Activated B cell treated with CpG ODN at 0.5 μM for 24 hours (primary cell): ENCODE measurements around the gene BSND. TPM values are rescaled to one million over a fixed set of nuclear protein-coding genes. Genes with fewer than 3 reads are reported as not detected.
A peak's percentile ranks its signal among the peaks of the same experiment; 100 is the strongest.
"Not testable (repeated sequence)": the region's sequence is repeated elsewhere in the genome, so short reads cannot be mapped to it uniquely, and the experiment has no call there.

Experiments used
- ATAC-seq: fragments of 200-7000 bp; cut with Tn5 transposase; one replicate; pipeline ENCODE4 v1.10.0; 2021; ENCODE audit warnings: low read depth, mild to moderate bottlenecking, moderate library complexity
- CTCF ChIA-PET: fragments of 350-600 bp; sonication (Branson Sonifier 250); formaldehyde crosslinking; loops from one replicate; lab custom pipeline; 2021; ENCODE audit warnings: antibody characterized with exemption; lab: Charles Lee
- POLR2A ChIA-PET: fragments of 350-600 bp; sonication (Branson Sonifier 250); formaldehyde crosslinking; loops from one replicate; lab custom pipeline; 2021; ENCODE audit warnings: antibody characterized with exemption; lab: Charles Lee
- DNase-seq: peaks from one replicate; pipeline ENCODE4 v3.0.0; 2022
- H3K27ac Mint-ChIP-seq: one replicate; pipeline ENCODE4 v1.8.0; 2020; ENCODE audit warnings: mixed read lengths
- H3K27me3 Mint-ChIP-seq: one replicate; pipeline ENCODE4 v1.8.0; 2021; ENCODE audit warnings: mixed read lengths
- H3K36me3 Mint-ChIP-seq: one replicate; pipeline ENCODE4 v1.8.0; 2021; ENCODE audit warnings: low read depth, mixed read lengths
- H3K4me1 Mint-ChIP-seq: one replicate; pipeline ENCODE4 v1.8.0; 2021; ENCODE audit warnings: mixed read lengths
- H3K4me3 Mint-ChIP-seq: one replicate; pipeline ENCODE4 v1.8.0; 2020; ENCODE audit warnings: mild to moderate bottlenecking, mixed read lengths
- H3K9me3 Mint-ChIP-seq: one replicate; pipeline ENCODE4 v1.8.0; 2020; ENCODE audit warnings: mixed read lengths
- CTCF ChIP-seq: fragments of 200-600 bp; IDR thresholded peaks from one replicate; pipeline ENCODE4 v1.8.0; 2022; ENCODE audit warnings: antibody characterized with exemption, mild to moderate bottlenecking
- intact Hi-C: fragments of 100-400 bp; cut with micrococcal nuclease; formaldehyde crosslinking; loops from one replicate; pipeline ENCODE4 v1.15.1; 2024
- total RNA-seq: library from RNA; stranded (reverse); gene quantifications from 2 replicates; pipeline ENCODE4 v1.2.3, GENCODE V29; 2022

Gene BSND
- total RNA-seq, 1 donor from 2014 or later, result not detected

GRCh38 chr1:55015731-55016620, 17.2 kb downstream of the BSND start:
- no peaks in the 10 kb centered on the region for H3K4me1 Mint-ChIP-seq
- no peak overlapping the region for H3K27ac Mint-ChIP-seq
- POLR2A ChIA-PET, result no interaction called here
- H3K4me3 Mint-ChIP-seq, result no peak overlapping the region
- DNase-seq (no peak), ATAC-seq (no peak)
- no peak for TF ChIP-seq CTCF
- no peaks in the 10 kb centered on the region for H3K9me3 Mint-ChIP-seq
- intact Hi-C loops, result no loop called here
- no peaks in the 10 kb centered on the region for H3K36me3 Mint-ChIP-seq
- H3K27me3 Mint-ChIP-seq, result peaks cover 18% of the 10 kb centered on the region
- CTCF ChIA-PET, result no interaction called here

GRCh38 chr1:55018395-55018794, 19.7 kb downstream of the BSND start:
- H3K4me3 Mint-ChIP-seq, result no peak overlapping the region
- peaks cover 18% of the 10 kb centered on the region for H3K27me3 Mint-ChIP-seq
- intact Hi-C loops, result no loop called here
- POLR2A ChIA-PET, result no interaction called here
- ATAC-seq (no peak), DNase-seq (no peak)
- H3K4me1 Mint-ChIP-seq, result no peaks in the 10 kb centered on the region
- H3K9me3 Mint-ChIP-seq, result no peaks in the 10 kb centered on the region
- no peak overlapping the region for H3K27ac Mint-ChIP-seq
- H3K36me3 Mint-ChIP-seq, result no peaks in the 10 kb centered on the region
- no peak for TF ChIP-seq CTCF
- CTCF ChIA-PET, result no interaction called here

GRCh38 chr1:55021942-55022546, 23.3 kb downstream of the BSND start:
- peak; percentile 68 for ATAC-seq

GRCh38 chr1:55024163-55024562, 25.4 kb downstream of the BSND start:
- intact Hi-C loops, H3K4me1 Mint-ChIP-seq, H3K27me3 Mint-ChIP-seq, H3K36me3 Mint-ChIP-seq, H3K4me3 Mint-ChIP-seq, ATAC-seq, H3K9me3 Mint-ChIP-seq, CTCF ChIA-PET, H3K27ac Mint-ChIP-seq, POLR2A ChIA-PET, DNase-seq: not testable (repeated sequence)

More at GRCh38 chr1:55021942-55022546, 23.3 kb downstream of the BSND start:
- intact Hi-C loops, result loop anchor here (1.0 kb wide), 1 partner anchor 77 kb away; no protein-coding TSS in a partner anchor
- Mint-ChIP-seq H3K36me3 (no peaks in the 10 kb centered on the region), H3K4me3 (no peak overlapping the region), H3K27me3 (peaks cover 5% of the 10 kb centered on the region), H3K4me1 (no peaks in the 10 kb centered on the region), H3K9me3 (no peaks in the 10 kb centered on the region), H3K27ac (no peak overlapping the region)
- DNase-seq, result peak; percentile 37
- ChIA-PET CTCF (interaction anchor here (1.0 to 1.5 kb wide), 4 partner anchors 71 to 348 kb away, joined by 3 to 24 read pairs (median 6); partner anchors contain the start of gene TTC22), POLR2A (no interaction called here)
- peak; percentile 52 for TF ChIP-seq CTCF

- CTCF ChIA-PET, POLR2A ChIA-PET, H3K9me3 Mint-ChIP-seq, ATAC-seq, H3K36me3 Mint-ChIP-seq, H3K4me1 Mint-ChIP-seq, H3K27ac Mint-ChIP-seq, H3K4me3 Mint-ChIP-seq, H3K27me3 Mint-ChIP-seq, intact Hi-C loops, DNase-seq: not testable (repeated sequence)
These were observed 27.9 kb downstream of the BSND start for GRCh38 chr1:55026682-55027081.

GRCh38 chr1:55031098-55031497, 32.4 kb downstream of the BSND start:
- H3K27ac Mint-ChIP-seq, intact Hi-C loops, H3K36me3 Mint-ChIP-seq, DNase-seq, H3K9me3 Mint-ChIP-seq, H3K4me1 Mint-ChIP-seq, POLR2A ChIA-PET, ATAC-seq, H3K4me3 Mint-ChIP-seq, CTCF ChIA-PET: not testable (repeated sequence)
- peaks cover 23% of the 10 kb centered on the region for H3K27me3 Mint-ChIP-seq
